IMR-90 (cell line): ENCODE results near the gene TBC1D22A.

ENCODE experiments used
- BHLHE40 ChIP-seq: fragments of 150-350 bp; IDR thresholded peaks from 2 replicates; pipeline ENCODE4 v1.6.1; 2016; ENCODE audit warnings: mild to moderate bottlenecking, low read depth, low read length
- CEBPB ChIP-seq: IDR thresholded peaks from 2 replicates; pipeline ENCODE4 v1.6.1; 2012; ENCODE audit warnings: low read depth, low read length, improper control_type of control experiment
- MAFK ChIP-seq: IDR thresholded peaks from 2 replicates; pipeline ENCODE4 v1.6.1; 2012; ENCODE audit warnings: low read depth, low read length, improper control_type of control experiment
- MAZ ChIP-seq: IDR thresholded peaks from 2 replicates; pipeline ENCODE4 v1.6.1; 2012; ENCODE audit warnings: low read depth, mild to moderate bottlenecking, low read length, improper control_type of control experiment, moderate library complexity, borderline replicate concordance
- MXI1 ChIP-seq: IDR thresholded peaks from 2 replicates; pipeline ENCODE4 v1.6.1; 2012; ENCODE audit warnings: low read depth, mild to moderate bottlenecking, low read length, moderate library complexity, borderline replicate concordance
- NFE2L2 ChIP-seq: fragments of 150-350 bp; IDR thresholded peaks from 2 replicates; pipeline ENCODE4 v1.6.1; 2016; ENCODE audit warnings: low read depth, mild to moderate bottlenecking, low read length
- POLR2A ChIP-seq: IDR thresholded peaks from 2 replicates; pipeline ENCODE4 v1.6.1; 2012; ENCODE audit warnings: mild to moderate bottlenecking, low read depth, low read length
- RAD21 ChIP-seq: IDR thresholded peaks from 2 replicates; pipeline ENCODE4 v1.6.1; 2012; ENCODE audit warnings: low read length, improper control_type of control experiment
- RCOR1 ChIP-seq: IDR thresholded peaks from 2 replicates; pipeline ENCODE4 v1.6.1; 2012; ENCODE audit warnings: mild to moderate bottlenecking, low read length, improper control_type of control experiment; ENCODE audit not compliant: insufficient replicate concordance
- RFX5 ChIP-seq: IDR thresholded peaks from 2 replicates; pipeline ENCODE4 v1.8.0; 2012; ENCODE audit warnings: low read depth, mild to moderate bottlenecking, low read length, moderate library complexity
- SMC3 ChIP-seq: fragments of 150-350 bp; IDR thresholded peaks from 2 replicates; pipeline ENCODE4 v1.6.1; 2016; ENCODE audit warnings: low read depth, mild to moderate bottlenecking, antibody characterized with exemption, low read length, moderate library complexity
- TF ChIP-seq, protein P1 (sequence below): conservative IDR thresholded peaks from 2 replicates; pipeline ENCODE4 v1.5.1; 2012; ENCODE audit warnings: mild to moderate bottlenecking, low read depth, low read length, improper control_type of control experiment
- TF ChIP-seq, protein P2 (sequence below): fragments of 150-350 bp; IDR thresholded peaks from 2 replicates; pipeline ENCODE4 v1.6.1; 2017; ENCODE audit warnings: mild to moderate bottlenecking, antibody characterized with exemption, low read length, low read depth

DNA sequence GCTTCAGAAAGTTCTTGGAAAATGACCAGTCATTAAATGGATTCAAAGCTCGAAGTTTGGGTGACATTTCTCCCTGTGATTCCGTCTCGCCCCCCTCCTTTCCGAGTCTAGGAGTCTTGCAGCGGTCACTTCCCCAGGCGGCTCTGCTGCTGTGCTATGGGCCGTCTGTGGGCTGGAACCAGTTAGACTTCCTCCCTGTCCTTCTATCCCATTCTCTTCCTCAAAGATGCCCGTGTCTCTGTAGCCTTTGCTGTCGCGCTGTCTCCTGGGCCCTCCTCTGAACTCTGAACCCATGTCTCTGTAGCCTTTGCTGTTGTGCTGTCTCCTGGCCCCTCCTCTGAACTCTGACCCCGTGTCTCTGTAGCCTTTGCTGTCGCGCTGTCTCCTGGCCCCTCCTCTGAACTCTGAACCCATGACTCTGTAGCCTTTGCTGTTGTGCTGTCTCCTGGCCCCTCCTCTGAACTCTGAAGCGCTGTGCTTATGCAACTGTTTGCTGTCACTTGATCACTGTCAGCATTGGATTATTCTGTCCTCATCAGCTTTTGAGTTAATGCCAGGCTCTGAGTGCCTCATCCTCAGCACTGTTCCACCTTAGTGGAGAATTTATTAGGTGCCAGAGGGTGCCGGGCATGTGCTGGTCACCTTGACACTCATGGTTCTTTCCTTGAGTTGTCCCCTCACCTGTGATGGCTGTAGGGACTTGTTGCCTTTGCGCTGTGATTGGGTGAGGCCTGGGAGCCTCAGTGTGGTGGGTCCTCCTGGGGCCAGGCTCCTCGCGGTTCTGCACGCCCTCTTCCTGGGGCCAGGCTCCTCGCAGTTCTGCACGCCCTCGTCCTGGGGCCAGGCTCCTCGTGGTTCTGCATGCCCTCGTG is 173.3 kb downstream of the TBC1D22A start:
- no peak for TF ChIP-seq RFX5
- TF ChIP-seq RAD21, result no peak
- TF ChIP-seq, protein P1, sequence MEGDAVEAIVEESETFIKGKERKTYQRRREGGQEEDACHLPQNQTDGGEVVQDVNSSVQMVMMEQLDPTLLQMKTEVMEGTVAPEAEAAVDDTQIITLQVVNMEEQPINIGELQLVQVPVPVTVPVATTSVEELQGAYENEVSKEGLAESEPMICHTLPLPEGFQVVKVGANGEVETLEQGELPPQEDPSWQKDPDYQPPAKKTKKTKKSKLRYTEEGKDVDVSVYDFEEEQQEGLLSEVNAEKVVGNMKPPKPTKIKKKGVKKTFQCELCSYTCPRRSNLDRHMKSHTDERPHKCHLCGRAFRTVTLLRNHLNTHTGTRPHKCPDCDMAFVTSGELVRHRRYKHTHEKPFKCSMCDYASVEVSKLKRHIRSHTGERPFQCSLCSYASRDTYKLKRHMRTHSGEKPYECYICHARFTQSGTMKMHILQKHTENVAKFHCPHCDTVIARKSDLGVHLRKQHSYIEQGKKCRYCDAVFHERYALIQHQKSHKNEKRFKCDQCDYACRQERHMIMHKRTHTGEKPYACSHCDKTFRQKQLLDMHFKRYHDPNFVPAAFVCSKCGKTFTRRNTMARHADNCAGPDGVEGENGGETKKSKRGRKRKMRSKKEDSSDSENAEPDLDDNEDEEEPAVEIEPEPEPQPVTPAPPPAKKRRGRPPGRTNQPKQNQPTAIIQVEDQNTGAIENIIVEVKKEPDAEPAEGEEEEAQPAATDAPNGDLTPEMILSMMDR, result no peak
- no peak for TF ChIP-seq SMC3
- no peak for TF ChIP-seq RCOR1
- TF ChIP-seq POLR2A, result no peak
- no peak for TF ChIP-seq NFE2L2
- TF ChIP-seq MAZ, result no peak
- TF ChIP-seq, protein P2, sequence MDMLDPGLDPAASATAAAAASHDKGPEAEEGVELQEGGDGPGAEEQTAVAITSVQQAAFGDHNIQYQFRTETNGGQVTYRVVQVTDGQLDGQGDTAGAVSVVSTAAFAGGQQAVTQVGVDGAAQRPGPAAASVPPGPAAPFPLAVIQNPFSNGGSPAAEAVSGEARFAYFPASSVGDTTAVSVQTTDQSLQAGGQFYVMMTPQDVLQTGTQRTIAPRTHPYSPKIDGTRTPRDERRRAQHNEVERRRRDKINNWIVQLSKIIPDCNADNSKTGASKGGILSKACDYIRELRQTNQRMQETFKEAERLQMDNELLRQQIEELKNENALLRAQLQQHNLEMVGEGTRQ, result no peak
- TF ChIP-seq CEBPB, result peak; percentile 33; the same call in 1 of the 2 replicates
- no peak for TF ChIP-seq MAFK
- TF ChIP-seq MXI1, result no peak
- no peak for TF ChIP-seq BHLHE40
